Neural progenitor cell (in vitro differentiated cells): Measurements from ENCODE around the gene TMEM150C. TPM values are rescaled to one million over a fixed set of nuclear protein-coding genes. Genes with fewer than 3 reads are reported as not detected.
"Not testable (repeated sequence)": the region's sequence is repeated elsewhere in the genome, so short reads cannot be mapped to it uniquely, and the experiment has no call there.

Source experiments
- DNase-seq: peaks from one replicate; pipeline ENCODE4 v3.0.0-alpha.2; 2016; ENCODE audit warnings: low spot score
- H2AFZ ChIP-seq: fragments of 200-600 bp; sonication (generic); replicated peaks from 2 replicates; pipeline ENCODE4 v1.6.1; 2016; ENCODE audit warnings: antibody characterized with exemption
- H3F3A ChIP-seq: fragments of 200-600 bp; sonication (generic); 2 replicates; pipeline ENCODE4 v1.6.1; 2016; ENCODE audit warnings: antibody characterized with exemption, low read depth
- H3K27ac ChIP-seq: fragments of 200-600 bp; sonication (generic); 2 replicates; pipeline ENCODE4 v1.5.1; 2016; ENCODE audit warnings: mild to moderate bottlenecking
- H3K27me3 ChIP-seq: fragments of 200-600 bp; sonication (generic); 2 replicates; pipeline ENCODE4 v1.6.1; 2016; ENCODE audit warnings: mild to moderate bottlenecking, moderate library complexity
- H3K36me3 ChIP-seq: fragments of 200-600 bp; sonication (generic); 2 replicates; pipeline ENCODE4 v1.5.1; 2016
- H3K4me1 ChIP-seq: fragments of 200-600 bp; sonication (generic); 2 replicates; pipeline ENCODE4 v1.6.1; 2016; ENCODE audit warnings: mixed run types
- H3K4me2 ChIP-seq: fragments of 200-600 bp; sonication (generic); 2 replicates; pipeline ENCODE4 v1.6.1; 2016
- H3K4me3 ChIP-seq: fragments of 200-600 bp; sonication (generic); 2 replicates; pipeline ENCODE4 v1.5.1; 2016
- H3K79me2 ChIP-seq: fragments of 200-600 bp; sonication (generic); 2 replicates; pipeline ENCODE4 v1.6.1; 2016; ENCODE audit warnings: low read depth
- H3K9ac ChIP-seq: fragments of 200-600 bp; sonication (generic); 2 replicates; pipeline ENCODE4 v1.6.1; 2016
- H3K9me3 ChIP-seq: fragments of 200-600 bp; sonication (generic); 2 replicates; pipeline ENCODE4 v1.5.1; 2016; ENCODE audit warnings: low read depth
- H4K20me1 ChIP-seq: fragments of 200-600 bp; sonication (generic); 2 replicates; pipeline ENCODE4 v1.6.1; 2016; ENCODE audit warnings: low read depth
- H3K27ac Mint-ChIP-seq: 3 replicates; pipeline ENCODE4 v1.8.0; 2021; ENCODE audit warnings: mixed read lengths
- H3K27me3 Mint-ChIP-seq: 2 replicates; pipeline ENCODE4 v1.8.0; 2022; ENCODE audit warnings: low read depth, mild to moderate bottlenecking, inconsistent platforms, moderate library complexity, mixed read lengths; ENCODE audit not compliant: insufficient read depth
- H3K36me3 Mint-ChIP-seq: 3 replicates; pipeline ENCODE4 v1.8.0; 2021; ENCODE audit warnings: mixed read lengths
- H3K4me1 Mint-ChIP-seq: 3 replicates; pipeline ENCODE4 v1.8.0; 2021; ENCODE audit warnings: mixed read lengths
- H3K4me3 Mint-ChIP-seq: 3 replicates; pipeline ENCODE4 v1.8.0; 2021; ENCODE audit warnings: mild to moderate bottlenecking, moderate library complexity, mixed read lengths
- H3K9me3 Mint-ChIP-seq: 3 replicates; pipeline ENCODE4 v1.8.0; 2020; ENCODE audit warnings: mixed read lengths
- CTCF ChIP-seq: fragments of 200-600 bp; sonication (generic); IDR thresholded peaks from 2 replicates; pipeline ENCODE4 v1.5.1; 2017; ENCODE audit warnings: antibody characterized with exemption, mild to moderate bottlenecking
- EZH2 ChIP-seq: fragments of 200-600 bp; sonication (generic); IDR thresholded peaks from 2 replicates; pipeline ENCODE4 v1.6.1; 2017; ENCODE audit warnings: antibody characterized with exemption, mild to moderate bottlenecking, moderate library complexity
- EZH2phosphoT487 ChIP-seq: fragments of 200-600 bp; sonication (generic); IDR thresholded peaks from 2 replicates; pipeline ENCODE4 v1.6.1; 2017; ENCODE audit warnings: antibody characterized with exemption
- total RNA-seq: library from RNA; depleted of rRNA; stranded (reverse); fragments of >200 nt; gene quantifications from 2 replicates; pipeline ENCODE4 v1.2.3, GENCODE V29; 2015; ENCODE audit warnings: low replicate concordance

The TMEM150C gene
- total RNA-seq, 1 donor from 2014 or later: 3.8 TPM

- Histone ChIP-seq H3K4me3 (no peak overlapping the region), H3K27me3 (peaks cover 24% of the 10 kb centered on the region), H3K9ac (no peak overlapping the region), H3K4me1 (peaks cover 13% of the 10 kb centered on the region), H3K79me2 (no peaks in the 10 kb centered on the region), H3F3A (peaks cover 28% of the 10 kb centered on the region), H4K20me1 (peaks cover 5% of the 10 kb centered on the region), H3K9me3 (no peaks in the 10 kb centered on the region), H3K36me3 (no peaks in the 10 kb centered on the region), H3K27ac (no peak overlapping the region), H2AFZ (no peak overlapping the region), H3K4me2 (peak overlapping the region; percentile 18)
- Mint-ChIP-seq H3K27me3 (peaks cover 22% of the 10 kb centered on the region), H3K27ac (no peak overlapping the region), H3K9me3 (no peaks in the 10 kb centered on the region), H3K36me3 (peaks cover 2% of the 10 kb centered on the region), H3K4me1 (peaks cover 23% of the 10 kb centered on the region), H3K4me3 (peak overlapping the region; percentile 50)
- no peak for TF ChIP-seq CTCF
- no peak for TF ChIP-seq EZH2phosphoT487
- no peak for TF ChIP-seq EZH2
- DNase-seq: peak; percentile 12
Observed at GRCh38 chr4:82559735-82560120, 2.1 kb downstream of the TMEM150C start.

- H3K9ac ChIP-seq, H3K79me2 ChIP-seq, H3K36me3 Mint-ChIP-seq, H4K20me1 ChIP-seq, H3K9me3 Mint-ChIP-seq, H3K9me3 ChIP-seq, H3K27ac ChIP-seq, DNase-seq, H3K27ac Mint-ChIP-seq, H3K36me3 ChIP-seq, H3K4me3 ChIP-seq, H2AFZ ChIP-seq, H3K4me3 Mint-ChIP-seq: not testable (repeated sequence)
- peak overlapping the region; percentile 18 for H3K4me2 ChIP-seq
- H3K27me3 ChIP-seq: peaks cover 24% of the 10 kb centered on the region
- peaks cover 13% of the 10 kb centered on the region for H3K4me1 ChIP-seq
- H3K27me3 Mint-ChIP-seq: peaks cover 22% of the 10 kb centered on the region
- peaks cover 23% of the 10 kb centered on the region for H3K4me1 Mint-ChIP-seq
- peaks cover 28% of the 10 kb centered on the region for H3F3A ChIP-seq
Observed at GRCh38 chr4:82559090-82559734, 2.6 kb downstream of the TMEM150C start.

- H3K27ac ChIP-seq: no peak overlapping the region
- H2AFZ ChIP-seq: no peak overlapping the region
- no peaks in the 10 kb centered on the region for H3K79me2 ChIP-seq
- H3K4me2 ChIP-seq: no peak overlapping the region
- peaks cover 11% of the 10 kb centered on the region for H3F3A ChIP-seq
- H3K27ac Mint-ChIP-seq: no peak overlapping the region
- no peaks in the 10 kb centered on the region for H3K36me3 ChIP-seq
- H3K27me3 ChIP-seq: peaks cover 8% of the 10 kb centered on the region
- no peak overlapping the region for H3K4me3 ChIP-seq
- H3K9me3 Mint-ChIP-seq: peaks cover 2% of the 10 kb centered on the region
- peak; percentile 31 for DNase-seq
- no peak overlapping the region for H3K4me3 Mint-ChIP-seq
- H3K9me3 ChIP-seq: no peaks in the 10 kb centered on the region
- peaks cover 7% of the 10 kb centered on the region for H3K4me1 Mint-ChIP-seq
- H3K9ac ChIP-seq: no peak overlapping the region
- H3K4me1 ChIP-seq: peaks cover 11% of the 10 kb centered on the region
- TF ChIP-seq CTCF (peak; percentile 34), EZH2 (no peak)
- peaks cover 11% of the 10 kb centered on the region for H3K27me3 Mint-ChIP-seq
- no peaks in the 10 kb centered on the region for H4K20me1 ChIP-seq
- H3K36me3 Mint-ChIP-seq: peaks cover 2% of the 10 kb centered on the region
Observed at GRCh38 chr4:82555276-82555675, 6.5 kb downstream of the TMEM150C start.

- H3K27me3 ChIP-seq: no peaks in the 10 kb centered on the region
- no peak overlapping the region for H3K4me3 Mint-ChIP-seq
- H3K36me3 ChIP-seq: no peaks in the 10 kb centered on the region
- DNase-seq: no peak
- H3K4me2 ChIP-seq: no peak overlapping the region
- no peak overlapping the region for H3K4me3 ChIP-seq
- H3K27ac Mint-ChIP-seq: no peak overlapping the region
- H3K27ac ChIP-seq: no peak overlapping the region
- H3K9me3 Mint-ChIP-seq: peaks cover 2% of the 10 kb centered on the region
- H2AFZ ChIP-seq: no peak overlapping the region
- H3K4me1 Mint-ChIP-seq: no peaks in the 10 kb centered on the region
- no peaks in the 10 kb centered on the region for H3K9me3 ChIP-seq
- H3K36me3 Mint-ChIP-seq: peaks cover 2% of the 10 kb centered on the region
- no peak for TF ChIP-seq EZH2phosphoT487
- no peaks in the 10 kb centered on the region for H3F3A ChIP-seq
- peaks cover 18% of the 10 kb centered on the region for H3K27me3 Mint-ChIP-seq
- no peaks in the 10 kb centered on the region for H3K79me2 ChIP-seq
- H3K4me1 ChIP-seq: no peaks in the 10 kb centered on the region
- H3K9ac ChIP-seq: no peak overlapping the region
- H4K20me1 ChIP-seq: no peaks in the 10 kb centered on the region
Observed at GRCh38 chr4:82553020-82553419, 8.8 kb downstream of the TMEM150C start.
